DMS53 treated with DMSO at 0.1 percent for 48 hours (cell line): ENCODE measurements around the gene YJEFN3.

Source experiments
- DNase-seq: peaks from one replicate; lab custom pipeline; 2025; ENCODE audit not compliant: unreplicated experiment; lab: John Stamatoyannopoulos, UW

Gene YJEFN3

DNA sequence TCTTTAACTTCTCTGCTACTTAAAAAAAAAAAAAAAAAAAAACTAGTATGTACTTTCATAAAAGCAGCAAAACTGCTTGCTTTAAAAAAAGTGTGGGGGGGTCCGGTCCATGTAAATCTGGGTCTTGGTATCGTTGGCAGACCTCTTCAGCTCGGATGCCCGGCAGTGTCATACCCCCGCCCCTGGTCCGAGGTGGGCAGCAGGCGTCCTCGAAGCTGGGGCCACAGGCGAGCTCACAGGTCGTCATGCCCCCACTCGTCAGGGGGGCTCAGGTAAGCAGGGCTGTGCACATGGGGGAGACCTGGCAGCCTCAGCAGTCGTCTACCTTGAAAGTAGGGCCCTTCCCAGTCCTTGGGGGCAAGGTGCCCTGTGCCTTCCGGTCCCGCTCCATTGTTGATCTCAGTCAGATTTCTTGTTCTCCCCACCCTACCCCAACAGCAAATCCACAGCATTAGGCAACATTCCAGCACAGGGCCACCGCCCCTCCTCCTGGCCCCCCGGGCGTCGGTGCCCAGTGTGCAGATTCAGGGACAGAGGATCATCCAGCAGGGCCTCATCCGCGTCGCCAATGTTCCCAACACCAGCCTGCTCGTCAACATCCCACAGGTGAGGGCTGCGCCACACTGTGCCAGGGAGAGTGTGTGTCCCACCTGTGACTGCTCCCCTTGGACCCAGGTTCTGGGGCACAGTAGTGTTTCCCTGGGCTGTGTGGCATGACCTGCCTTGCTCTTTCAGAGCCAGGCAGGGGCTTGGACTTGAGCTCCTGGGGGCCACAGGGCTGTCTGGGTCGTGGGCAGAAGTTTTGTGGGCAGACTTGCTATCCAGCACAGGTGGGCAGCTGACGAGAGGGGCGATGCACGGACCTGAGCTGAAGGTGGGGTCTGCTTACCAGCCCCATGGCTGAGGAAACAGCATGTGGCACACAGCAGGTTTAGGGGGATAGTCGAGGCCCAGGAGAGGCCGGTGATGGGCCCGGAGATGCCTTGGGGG lies 32.8 kb upstream of the YJEFN3 start:
- no peak for DNase-seq

DNA sequence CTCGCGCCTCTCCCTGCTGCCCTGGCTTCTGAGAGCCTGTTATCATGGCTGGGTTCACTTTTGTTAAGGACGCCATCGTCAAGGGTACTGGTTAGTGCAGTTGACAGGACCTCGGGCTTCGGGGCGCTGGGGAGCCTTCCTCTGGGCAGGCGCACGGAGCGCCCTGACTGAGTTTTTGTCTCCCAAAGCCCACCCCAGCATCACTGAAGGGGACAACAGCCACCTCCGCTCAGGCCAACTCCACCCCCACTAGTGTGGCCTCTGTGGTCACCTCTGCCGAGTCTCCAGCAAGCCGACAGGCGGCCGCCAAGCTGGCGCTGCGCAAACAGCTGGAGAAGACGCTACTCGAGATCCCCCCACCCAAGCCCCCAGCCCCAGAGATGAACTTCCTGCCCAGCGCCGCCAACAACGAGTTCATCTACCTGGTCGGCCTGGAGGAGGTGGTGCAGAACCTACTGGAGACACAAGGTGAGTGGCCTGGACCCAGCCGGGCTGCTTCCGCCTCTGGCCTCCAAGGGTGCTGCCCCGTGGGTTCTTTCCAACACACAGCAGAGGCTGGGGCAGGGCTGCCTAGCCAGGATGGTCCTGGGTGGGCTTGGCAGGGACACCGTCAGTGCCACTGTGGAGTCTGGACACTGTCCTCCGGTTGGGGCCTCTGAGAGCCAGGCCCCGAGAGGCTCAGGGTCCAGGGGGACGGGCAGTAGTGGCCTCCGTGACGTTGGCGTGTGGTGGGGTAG lies 30.3 kb upstream of the YJEFN3 start:
- DNase-seq = no peak

DNA sequence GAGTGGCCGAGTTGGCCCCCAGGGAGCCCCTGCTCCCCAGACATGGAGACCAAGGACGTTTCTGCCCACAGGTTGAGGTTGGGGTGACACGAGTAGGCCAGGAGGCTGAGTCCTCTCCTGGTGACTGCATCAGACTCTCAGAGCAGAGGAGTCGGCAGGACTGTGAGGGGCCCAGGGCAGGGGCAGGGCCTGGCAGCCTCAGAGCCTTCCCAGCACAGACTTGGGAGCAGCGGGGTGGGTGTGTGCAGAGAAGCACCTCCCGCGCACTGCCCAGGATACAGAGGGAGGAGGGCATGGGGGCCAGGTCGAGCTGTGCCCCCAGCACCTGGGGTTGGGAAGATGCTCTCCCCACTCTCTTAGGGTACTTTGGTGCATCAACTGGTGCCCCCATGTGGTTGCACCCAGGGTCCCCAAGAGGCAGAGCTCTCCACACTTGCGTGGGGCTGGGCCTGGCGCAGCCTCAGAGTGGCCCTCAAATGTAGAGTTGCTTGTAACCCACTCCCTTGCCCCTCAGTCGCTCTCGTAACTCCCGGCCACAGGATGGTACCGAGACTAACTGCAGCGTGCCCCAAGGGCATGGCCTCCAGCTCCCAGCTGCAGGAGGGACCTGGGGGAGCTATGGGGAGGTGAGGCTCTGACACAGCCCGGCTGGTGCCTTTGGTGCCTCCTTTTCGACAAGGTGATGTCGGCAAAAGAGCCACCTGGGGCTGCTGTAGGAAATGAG lies 29.3 kb upstream of the YJEFN3 start:
- no peak for DNase-seq

DNA sequence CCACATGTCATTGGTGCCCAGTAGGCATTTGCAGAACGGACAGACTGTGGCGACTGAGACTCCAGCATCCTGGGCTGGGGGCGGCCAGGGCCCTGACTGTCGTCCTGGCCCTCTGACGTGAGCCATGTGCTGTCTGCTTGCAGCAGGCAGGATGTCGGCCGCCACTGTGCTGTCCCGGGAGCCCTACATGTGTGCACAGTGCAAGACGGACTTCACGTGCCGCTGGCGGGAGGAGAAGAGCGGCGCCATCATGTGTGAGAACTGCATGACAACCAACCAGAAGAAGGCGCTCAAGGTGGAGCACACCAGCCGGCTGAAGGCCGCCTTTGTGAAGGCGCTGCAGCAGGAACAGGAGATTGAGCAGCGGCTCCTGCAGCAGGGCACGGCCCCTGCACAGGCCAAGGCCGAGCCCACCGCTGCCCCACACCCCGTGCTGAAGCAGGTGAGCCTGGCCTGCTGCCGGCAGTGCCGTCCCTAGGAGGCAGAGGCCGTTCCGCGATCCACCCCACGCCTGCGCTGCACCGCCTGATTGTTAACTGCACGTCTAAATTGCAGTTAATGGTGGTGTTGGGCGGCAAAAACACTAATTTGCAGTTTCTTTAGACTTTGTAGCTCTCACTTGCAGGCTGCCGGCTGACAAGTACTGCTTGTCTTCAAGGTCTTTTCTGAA lies 27.6 kb upstream of the YJEFN3 start:
- no peak for DNase-seq

DNA sequence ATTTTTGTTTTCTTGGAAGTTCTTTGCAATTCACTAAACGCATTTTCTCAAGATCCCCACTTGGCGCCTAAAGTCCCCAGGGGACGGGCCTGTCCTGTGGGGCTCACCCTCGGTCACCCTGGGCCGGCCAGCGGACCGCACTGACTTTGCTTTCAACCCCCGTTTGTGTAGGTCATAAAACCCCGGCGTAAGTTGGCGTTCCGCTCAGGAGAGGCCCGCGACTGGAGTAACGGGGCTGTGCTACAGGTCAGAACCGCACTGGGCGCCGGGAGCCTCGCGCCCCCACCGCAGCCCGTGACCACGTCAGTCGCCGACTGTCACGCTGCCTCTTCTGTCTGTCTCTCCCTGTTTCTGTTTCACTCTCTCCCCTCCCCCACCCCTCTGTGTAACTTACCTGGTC lies 26.9 kb upstream of the YJEFN3 start:
- DNase-seq = no peak

DNA sequence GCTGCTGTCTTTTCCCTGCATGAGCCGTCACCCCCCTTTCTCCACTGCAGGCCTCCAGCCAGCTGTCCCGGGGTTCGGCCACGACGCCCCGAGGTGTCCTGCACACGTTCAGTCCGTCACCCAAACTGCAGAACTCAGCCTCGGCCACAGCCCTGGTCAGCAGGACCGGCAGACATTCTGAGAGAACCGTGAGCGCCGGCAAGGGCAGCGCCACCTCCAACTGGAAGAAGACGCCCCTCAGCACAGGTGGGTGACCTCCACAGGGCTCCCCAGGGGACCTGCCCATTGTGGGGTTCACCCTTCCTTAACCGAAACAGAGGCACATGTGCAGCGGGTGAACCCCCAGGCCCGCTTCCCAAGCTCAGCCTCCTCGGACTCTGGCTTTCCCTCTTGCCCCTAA lies 26.4 kb upstream of the YJEFN3 start:
- no peak for DNase-seq

DNA sequence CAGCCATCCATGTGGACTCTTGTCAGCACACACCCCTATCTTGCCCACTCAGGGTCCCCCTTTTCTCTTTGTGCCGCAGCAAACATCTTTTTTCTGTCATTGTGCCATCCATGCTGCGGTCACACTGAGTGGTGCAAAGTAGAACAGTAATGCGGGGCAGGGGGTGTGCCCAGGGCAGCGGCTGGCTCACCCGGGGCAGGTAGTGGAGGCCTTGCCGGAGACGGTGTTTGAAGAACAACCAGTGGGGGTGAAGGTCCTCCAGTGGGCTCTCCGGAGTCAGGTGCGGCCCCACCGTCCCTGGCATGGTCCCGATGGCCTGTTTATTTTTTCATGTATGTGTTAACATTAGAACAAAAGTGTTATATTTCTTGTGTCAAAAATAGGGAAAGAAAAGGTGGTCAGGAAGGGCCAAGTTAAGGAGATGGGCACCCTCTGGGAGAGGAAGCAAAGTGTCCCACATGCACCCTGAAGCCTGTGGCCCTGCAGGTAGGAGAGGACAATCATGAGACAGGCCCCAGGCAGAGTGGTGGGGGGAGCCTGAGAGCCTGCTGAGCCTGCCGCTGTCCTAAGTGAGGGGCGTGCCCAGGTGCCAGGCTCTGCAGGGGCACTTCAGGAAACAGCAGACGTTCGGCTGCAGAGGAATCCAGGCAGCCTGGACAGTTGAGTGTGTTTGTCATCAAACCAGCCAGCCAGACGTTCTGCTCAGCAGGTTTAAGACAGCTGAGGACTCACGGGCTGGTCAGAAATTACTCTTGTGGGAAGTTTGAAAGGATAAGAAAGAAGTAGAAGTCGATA lies 25.7 kb upstream of the YJEFN3 start:
- DNase-seq = no peak

DNA sequence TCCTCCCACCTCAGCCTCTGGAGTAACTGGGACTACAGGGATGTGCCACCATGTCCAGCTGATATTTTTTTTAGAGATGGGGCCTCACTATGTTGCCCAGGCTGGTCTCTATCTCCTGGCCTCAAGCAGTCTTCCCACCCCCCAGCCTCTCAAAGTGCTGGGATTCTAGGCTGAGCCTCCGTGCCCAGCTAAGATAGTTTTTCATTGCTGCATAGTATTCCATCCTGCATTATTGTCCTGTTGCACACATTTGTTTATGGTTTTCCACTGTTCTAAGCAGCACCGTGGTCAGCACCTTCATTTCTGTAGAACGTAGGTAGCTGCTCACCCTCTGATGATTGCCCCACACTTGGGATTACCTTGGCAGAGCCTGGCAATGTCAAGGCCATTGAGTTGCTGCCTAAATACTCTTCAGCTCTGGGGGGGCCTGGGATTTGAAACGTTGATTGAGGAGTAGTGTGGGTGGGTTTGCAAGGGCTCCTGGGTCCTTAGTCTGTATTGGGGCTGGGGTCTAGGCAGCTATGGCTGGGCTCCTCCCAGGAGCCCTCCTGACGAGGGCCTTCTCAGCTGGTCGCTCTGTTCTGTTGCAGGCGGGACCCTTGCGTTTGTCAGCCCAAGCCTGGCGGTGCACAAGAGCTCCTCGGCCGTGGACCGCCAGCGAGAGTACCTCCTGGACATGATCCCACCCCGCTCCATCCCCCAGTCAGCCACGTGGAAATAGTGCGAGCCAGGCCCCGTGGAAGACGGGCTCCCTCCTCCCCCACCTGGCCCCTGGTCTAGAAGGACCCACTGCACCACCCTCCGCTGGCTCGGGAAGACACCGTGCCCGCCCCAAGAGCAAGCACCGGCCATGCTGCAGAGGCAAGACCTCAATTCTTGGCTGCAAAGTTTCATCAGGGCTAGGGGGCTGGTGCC lies 23.7 kb upstream of the YJEFN3 start:
- DNase-seq = no peak

DNA sequence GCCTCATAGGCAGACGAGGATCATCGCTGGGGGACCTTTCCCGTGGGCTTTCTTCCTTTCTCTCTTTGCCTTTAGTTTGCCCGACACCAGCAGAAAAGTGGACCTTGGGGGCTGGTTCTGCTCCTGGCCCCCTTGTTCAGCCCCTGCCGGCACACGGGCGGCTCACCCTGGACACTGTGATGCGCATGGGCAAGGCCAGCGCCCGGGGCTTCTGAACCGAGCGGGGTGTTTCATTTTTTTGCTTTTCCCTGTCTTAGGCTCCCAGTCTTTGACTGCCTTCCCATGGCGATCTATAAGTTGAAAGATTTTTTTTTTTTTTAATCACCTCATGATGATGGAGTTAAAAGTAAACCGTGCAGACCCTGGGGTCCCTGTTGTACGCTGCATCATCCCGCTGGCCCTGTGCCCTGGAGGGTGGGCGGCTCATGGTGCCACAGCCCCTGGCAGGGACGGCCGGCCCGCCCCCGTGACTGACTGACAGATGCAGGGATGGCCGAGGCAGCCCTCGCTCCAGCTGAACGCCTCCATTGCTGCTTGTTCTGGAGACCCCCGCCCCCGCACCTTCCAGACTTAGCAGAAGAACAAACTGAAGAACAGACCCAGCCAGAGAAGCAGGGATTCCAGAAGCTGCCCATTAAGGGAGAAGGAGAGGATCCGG lies 22.9 kb upstream of the YJEFN3 start:
- no peak for DNase-seq

DNA sequence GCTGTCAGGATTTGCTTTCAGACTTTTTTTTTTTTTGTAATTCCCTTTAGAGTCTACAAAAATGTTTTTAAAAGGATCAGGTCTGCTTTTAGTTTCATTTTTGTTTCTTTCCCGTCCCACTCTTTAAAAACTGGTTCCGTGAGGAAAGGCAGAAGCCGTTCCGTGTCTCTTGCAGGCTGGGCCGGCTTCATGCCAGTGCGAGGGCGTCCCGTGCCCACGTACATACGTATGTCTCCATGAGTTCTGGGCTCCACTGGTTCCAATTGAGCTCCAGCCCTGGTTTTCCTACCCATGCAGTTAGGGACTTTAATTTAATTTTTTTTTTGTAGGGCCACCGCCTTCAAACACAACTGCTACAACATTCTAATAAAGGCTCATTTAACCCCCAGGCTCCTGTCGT lies 22.1 kb upstream of the YJEFN3 start:
- DNase-seq = no peak

DNA sequence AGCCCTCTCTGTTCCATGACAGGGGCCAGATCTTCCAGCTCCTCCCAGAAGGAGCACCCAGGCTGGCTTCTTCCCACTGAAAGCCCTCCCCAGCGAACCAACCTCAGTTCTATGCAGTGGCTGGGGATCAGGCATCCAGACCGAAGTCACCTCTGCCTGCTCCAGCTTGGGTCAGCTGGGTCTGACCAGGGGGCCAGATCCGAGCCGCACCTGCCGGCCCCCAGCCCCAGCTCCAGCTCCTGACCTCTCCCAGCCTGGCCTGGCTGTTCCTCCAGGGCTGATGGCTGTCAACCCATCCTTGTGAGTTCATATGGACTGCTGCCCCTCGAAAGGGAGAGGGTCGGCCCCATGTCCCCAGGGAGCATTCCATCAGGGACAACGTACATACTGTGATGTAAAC lies 21.4 kb upstream of the YJEFN3 start:
- DNase-seq = no peak

DNA sequence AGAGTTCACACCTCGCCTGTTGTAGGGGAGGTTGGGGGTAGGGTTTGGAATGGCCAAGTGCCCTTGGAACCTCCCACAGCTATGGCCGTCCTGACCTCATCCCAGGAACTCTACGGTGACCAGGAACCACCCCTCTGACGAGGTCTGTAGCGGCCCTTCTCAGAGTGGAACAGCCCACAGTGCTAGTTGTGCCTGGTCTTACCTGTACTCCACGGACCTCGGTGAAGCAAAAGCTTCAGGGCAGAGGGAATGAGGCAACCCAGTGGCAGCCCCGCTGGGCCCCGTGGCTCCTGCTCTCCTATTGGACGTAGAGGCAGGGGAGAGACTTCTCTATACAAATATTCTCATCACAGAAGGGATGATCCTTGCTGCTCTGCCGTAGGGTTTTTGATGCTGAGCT lies 20.5 kb upstream of the YJEFN3 start:
- DNase-seq = no peak

DNA sequence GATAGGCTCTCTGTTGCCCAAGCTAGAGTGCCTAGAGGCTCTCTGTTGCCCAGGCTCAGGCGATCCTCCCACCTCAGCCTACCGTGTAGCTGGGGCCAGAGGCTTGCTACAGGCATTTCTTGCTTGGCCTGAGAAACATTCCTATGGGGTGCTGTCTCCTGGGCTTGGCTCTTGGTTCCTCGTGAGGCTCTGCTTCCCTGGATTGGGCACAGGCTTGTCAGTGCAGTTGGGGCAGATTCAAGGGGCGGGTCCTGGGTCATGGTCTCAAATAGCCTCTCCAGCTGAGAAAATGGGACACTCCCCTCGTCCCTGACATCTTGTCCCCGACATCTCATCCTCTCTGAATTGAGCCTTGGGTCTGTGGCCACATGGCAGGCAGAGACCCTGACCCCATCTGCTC lies 18.3 kb upstream of the YJEFN3 start:
- no peak for DNase-seq

DNA sequence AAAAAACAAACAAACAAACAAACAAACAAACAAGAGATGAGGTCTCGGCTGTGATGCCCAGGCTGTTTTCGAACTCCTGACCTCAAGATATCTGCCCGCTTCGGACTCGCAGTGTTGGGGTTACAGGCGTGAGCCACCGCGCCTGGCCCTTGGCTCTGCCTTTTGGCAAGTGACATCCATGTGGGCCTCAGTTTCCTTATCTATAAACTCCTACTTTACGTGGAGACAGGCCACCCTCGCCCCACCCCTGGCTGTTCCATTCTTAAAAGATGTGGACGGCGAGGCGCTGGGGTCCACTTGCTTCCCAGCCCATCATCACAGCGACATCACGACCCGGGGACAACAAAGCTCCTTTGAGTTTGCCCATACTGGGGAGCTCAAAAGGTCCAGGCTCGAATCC lies 15.0 kb upstream of the YJEFN3 start:
- DNase-seq = no peak

DNA sequence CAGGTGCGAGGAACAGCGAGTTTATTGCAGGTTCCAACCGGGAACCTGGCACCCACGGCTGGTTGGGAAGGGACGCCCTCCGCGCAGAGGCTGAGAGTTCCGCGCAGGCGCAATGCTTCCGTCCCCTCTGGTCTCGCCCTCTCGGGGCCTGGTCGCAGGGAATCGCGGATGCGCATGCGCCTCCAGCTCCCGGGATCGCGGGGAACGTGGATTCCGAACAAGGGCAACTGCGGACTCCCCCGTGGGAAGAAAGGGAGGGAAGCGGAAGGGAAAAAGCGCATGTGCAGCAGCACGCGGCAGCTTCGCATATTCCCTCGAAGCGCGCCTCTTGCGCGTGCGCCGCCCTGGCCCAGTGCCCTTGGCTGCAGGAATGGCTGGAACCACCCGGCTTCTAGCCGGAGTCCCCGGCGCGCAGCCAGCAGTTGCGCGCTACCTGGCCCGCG lies 14.5 kb upstream of the YJEFN3 start:
- DNase-seq = no peak

DNA sequence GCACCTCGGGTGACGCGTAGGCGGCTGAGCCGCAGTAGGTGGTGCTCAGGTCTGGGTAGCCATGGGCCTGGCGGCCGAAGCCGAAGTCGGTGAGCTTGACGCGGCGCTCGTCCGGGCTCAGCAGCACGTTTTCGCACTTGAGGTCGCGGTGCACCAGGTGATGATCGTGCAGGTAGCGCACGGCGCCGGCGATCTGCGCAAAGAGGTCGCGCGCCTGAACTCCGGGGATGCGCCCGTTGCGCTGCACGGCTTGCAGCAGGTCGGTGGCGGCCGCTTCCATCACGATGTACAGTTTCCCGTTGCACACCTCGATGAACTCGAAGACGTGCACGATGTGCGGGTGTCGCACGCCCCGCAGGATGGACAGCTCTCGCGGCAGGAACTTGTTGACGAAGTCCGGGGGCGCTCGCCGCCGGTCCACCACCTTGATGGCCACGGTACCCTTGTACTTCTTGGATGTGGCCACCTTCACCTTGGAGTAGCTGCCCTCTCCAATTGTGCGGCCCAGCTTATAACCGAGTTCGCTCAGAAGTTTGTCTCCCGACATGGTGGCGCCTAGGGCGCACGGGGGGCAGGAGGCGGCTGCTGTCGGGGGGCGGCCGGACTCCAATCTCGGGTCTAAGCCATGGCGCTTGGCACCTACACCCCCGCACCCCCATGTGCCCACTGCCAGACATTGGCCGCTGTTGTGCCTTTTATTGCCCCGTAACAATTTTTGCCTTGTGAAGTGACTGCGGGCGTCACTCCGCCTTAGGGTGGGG lies 13.7 kb upstream of the YJEFN3 start, which contains the start of gene TSSK6:
TSS of gene TSSK6 (minus strand) at position 668 of the 761 bp plus-strand sequence. CDS start at position 547, 121 bp downstream.
- DNase-seq = no peak

DNA sequence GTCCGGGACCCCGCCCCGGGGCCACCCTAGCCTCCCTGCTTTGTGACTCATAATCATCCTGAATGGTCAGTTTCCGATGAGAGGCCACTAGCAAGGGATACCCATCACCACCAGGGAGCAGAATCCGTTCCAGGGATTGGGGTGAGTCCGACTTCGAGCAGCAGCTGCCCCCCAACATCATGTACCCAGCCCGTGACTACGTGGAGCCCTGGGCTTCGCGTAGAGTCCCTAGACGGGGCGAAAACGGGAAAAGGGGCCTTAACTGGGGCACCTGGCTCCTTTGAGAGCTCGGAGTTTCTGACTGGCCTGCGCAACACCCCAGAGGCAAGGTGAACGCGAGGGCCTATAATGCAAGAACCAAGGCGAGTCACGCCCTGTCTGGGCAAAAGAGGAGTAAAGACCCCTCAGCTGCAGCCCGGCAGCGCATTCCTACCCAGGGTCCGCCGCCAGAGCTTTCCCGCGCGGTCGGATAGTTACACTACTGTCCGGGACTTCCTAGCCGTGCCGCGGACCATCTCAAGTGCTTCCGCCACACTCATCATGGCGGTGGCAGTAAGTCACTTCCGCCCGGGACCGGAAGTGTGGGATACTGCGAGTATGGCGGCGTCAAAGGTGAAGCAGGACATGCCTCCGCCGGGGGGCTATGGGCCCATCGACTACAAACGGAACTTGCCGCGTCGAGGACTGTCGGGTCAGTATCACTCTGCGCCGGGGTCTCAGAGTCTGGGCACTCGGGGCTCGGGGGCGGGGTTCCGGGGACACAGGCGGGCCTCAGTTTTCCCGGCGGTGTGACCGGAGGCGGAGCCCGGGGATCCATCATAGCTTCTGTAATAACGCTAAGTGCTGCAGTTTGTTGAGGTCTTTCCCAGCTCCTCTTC lies 12.8 kb upstream of the YJEFN3 start, which contains the start of gene NDUFA13:
TSS of gene NDUFA13 (plus strand) at position 584 of the 878 bp plus-strand sequence. CDS start at position 598, 14 bp downstream.
- DNase-seq = peak; percentile 67
